Anterior cingulate cortex (tissue), 58 donors: ENCODE data around the gene PTGER1.

Experiments used
- DNase-seq, 58 donors: peaks; one replicate each; lab custom pipeline; 2025; lab: John Stamatoyannopoulos, UW

Gene PTGER1

DNA sequence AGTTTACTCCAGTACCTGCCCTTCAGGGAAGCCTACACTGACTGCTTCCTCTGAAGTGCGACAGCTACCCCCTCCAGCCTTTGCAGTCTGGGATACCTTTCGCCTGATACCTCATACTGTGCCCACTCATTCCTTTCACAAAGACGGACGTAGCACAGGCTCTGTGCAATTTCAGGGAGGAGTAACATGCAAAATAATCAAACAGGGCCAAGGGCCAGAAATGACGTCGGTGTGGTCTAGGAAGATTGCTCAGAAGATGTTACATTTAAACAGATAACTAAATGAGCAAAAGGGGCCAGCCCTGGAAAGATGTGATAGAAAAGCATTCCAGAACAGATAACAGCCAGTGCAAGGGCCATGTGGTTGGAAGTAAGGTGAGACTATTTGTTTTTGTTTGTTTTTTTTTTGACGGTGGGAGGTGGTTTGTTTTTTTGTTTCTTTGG is 49.4 kb downstream of the PTGER1 start:
- no peak for DNase-seq
